OCI-LY7 (cell line): ENCODE measurements around the gene NENF. TPM values are rescaled to one million over a fixed set of nuclear protein-coding genes. Genes with fewer than 3 reads are reported as not detected.

Experiments used
- BruUV-seq: library from RNA; stranded (reverse); fragments of 400-500 nt; replicated peaks from 2 replicates; lab custom pipeline; 2021; lab: Mats Ljungman, UMichigan
- CTCF ChIA-PET: fragments of 300-600 bp; sonication (Branson Sonifier 250); formaldehyde crosslinking; loops from one replicate; lab custom pipeline; 2022; ENCODE audit warnings: antibody characterized with exemption; ENCODE audit not compliant: unreplicated experiment; lab: Charles Lee
- POLR2A ChIA-PET: fragments of 300-600 bp; sonication (Branson Sonifier 250); formaldehyde crosslinking; loops from one replicate; lab custom pipeline; 2022; ENCODE audit warnings: antibody characterized with exemption; lab: Charles Lee
- DNase-seq: peaks from one replicate; pipeline ENCODE4 v3.0.0-alpha.2; 2015; ENCODE audit warnings: low spot score
- H2AFZ ChIP-seq: fragments of 200-600 bp; sonication (generic), shearing (Covaris generic); 2 replicates; pipeline ENCODE4 v1.6.1; 2014; ENCODE audit warnings: mild to moderate bottlenecking, antibody characterized with exemption, low read length, moderate library complexity
- H3K27ac ChIP-seq: fragments of 200-600 bp; sonication (generic); 2 replicates; pipeline ENCODE4 v1.5.1; 2014; ENCODE audit warnings: mixed run types, low read depth, mild to moderate bottlenecking, moderate library complexity, low read length, inconsistent platforms; ENCODE audit not compliant: poor library complexity, severe bottlenecking
- H3K36me3 ChIP-seq: fragments of 200-600 bp; sonication (generic); 2 replicates; pipeline ENCODE4 v1.6.1; 2014; ENCODE audit warnings: mild to moderate bottlenecking, antibody characterized with exemption, low read length, moderate library complexity, mixed read lengths; ENCODE audit not compliant: insufficient read depth
- H3K4me1 ChIP-seq: fragments of 200-600 bp; sonication (generic); 2 replicates; pipeline ENCODE4 v1.5.1; 2014; ENCODE audit warnings: mild to moderate bottlenecking, low read length; ENCODE audit not compliant: insufficient read depth, poor library complexity, severe bottlenecking
- H3K4me2 ChIP-seq: fragments of 200-600 bp; sonication (generic); 2 replicates; pipeline ENCODE4 v1.6.1; 2014; ENCODE audit warnings: mild to moderate bottlenecking, low read length
- H3K4me3 ChIP-seq: fragments of 200-600 bp; sonication (generic); 2 replicates; pipeline ENCODE4 v1.5.1; 2014; ENCODE audit warnings: mild to moderate bottlenecking, low read depth, low read length; ENCODE audit not compliant: poor library complexity, severe bottlenecking
- H3K79me2 ChIP-seq: fragments of 200-600 bp; sonication (generic); 2 replicates; pipeline ENCODE4 v1.6.1; 2016; ENCODE audit warnings: low read depth, mild to moderate bottlenecking, low read length, moderate library complexity, mixed read lengths; ENCODE audit not compliant: insufficient read depth
- H3K9me2 ChIP-seq: fragments of 200-600 bp; sonication (generic); 2 replicates; pipeline ENCODE4 v1.6.1; 2016; ENCODE audit warnings: mild to moderate bottlenecking, low read length, mixed read lengths; ENCODE audit not compliant: insufficient read depth
- H3K9me3 ChIP-seq: fragments of 200-600 bp; sonication (generic); 2 replicates; pipeline ENCODE4 v1.6.1; 2014; ENCODE audit warnings: mild to moderate bottlenecking, mixed run types, low read length, mixed read lengths
- H4K20me1 ChIP-seq: fragments of 200-600 bp; sonication (generic); 2 replicates; pipeline ENCODE4 v1.6.1; 2014; ENCODE audit warnings: mild to moderate bottlenecking, antibody characterized with exemption, low read length, moderate library complexity, mixed read lengths; ENCODE audit not compliant: insufficient read depth
- CTCF ChIP-seq: fragments of 200-600 bp; sonication (generic); conservative IDR thresholded peaks from 2 replicates; pipeline ENCODE4 v1.5.1; 2014; ENCODE audit warnings: mild to moderate bottlenecking, antibody characterized with exemption, low read length, moderate library complexity, mixed read lengths
- EZH2phosphoT487 ChIP-seq: fragments of 200-600 bp; sonication (generic); IDR thresholded peaks from 2 replicates; pipeline ENCODE4 v1.6.1; 2018; ENCODE audit warnings: low read depth, borderline replicate concordance, mild to moderate bottlenecking, mixed run types, antibody characterized with exemption, low read length, moderate library complexity, mixed read lengths
- intact Hi-C: fragments of 100-400 bp; cut with micrococcal nuclease; formaldehyde crosslinking; loops from one replicate; pipeline ENCODE4 v1.10.0; 2022; ENCODE audit not compliant: unreplicated experiment
- total RNA-seq, 2 experiments: library from RNA; depleted of rRNA in 1 of 2; stranded (reverse); fragments of >200 nt in 1 of 2; shearing (Covaris generic) in 1 of 2; gene quantifications; 2 replicates each; pipeline ENCODE4 v1.2.3, GENCODE V29; 2014 to 2022

Gene NENF
- total RNA-seq, 2 experiments from 2014 or later = 12.7 to 15.5 TPM

GRCh38 chr1:212437179-212437798 lies 4.6 kb downstream of the NENF start:
- H2AFZ ChIP-seq = no peak overlapping the region
- no peak overlapping the region for H3K4me2 ChIP-seq
- H3K4me1 ChIP-seq = no peaks in the 10 kb centered on the region
- no peak overlapping the region for H3K4me3 ChIP-seq
- ChIA-PET POLR2A (interaction anchor here (0.6 kb wide), 1 partner anchor 446 kb away, joined by 3 read pairs; no protein-coding TSS in a partner anchor), CTCF (no interaction called here)
- TF ChIP-seq EZH2phosphoT487 (no peak), CTCF (no peak)
- DNase-seq = no peak
- no peaks in the 10 kb centered on the region for H4K20me1 ChIP-seq
- no peaks in the 10 kb centered on the region for H3K9me2 ChIP-seq
- H3K36me3 ChIP-seq = no peaks in the 10 kb centered on the region
- intact Hi-C loops = no loop called here
- no peak overlapping the region for H3K27ac ChIP-seq
- BruUV-seq = no TSS peak
- no peaks in the 10 kb centered on the region for H3K9me3 ChIP-seq
- H3K79me2 ChIP-seq = no peaks in the 10 kb centered on the region

- H2AFZ ChIP-seq = no peak overlapping the region
- H3K36me3 ChIP-seq = no peaks in the 10 kb centered on the region
- no peaks in the 10 kb centered on the region for H3K4me1 ChIP-seq
- DNase-seq = no peak
- H4K20me1 ChIP-seq = no peaks in the 10 kb centered on the region
- H3K79me2 ChIP-seq = no peaks in the 10 kb centered on the region
- TF ChIP-seq EZH2phosphoT487 = no peak
- no peak for TF ChIP-seq CTCF
- POLR2A ChIA-PET = interaction anchor here (0.6 kb wide), 1 partner anchor 675 kb away, joined by 7 read pairs; no protein-coding TSS in a partner anchor
- intact Hi-C loops = no loop called here
- no peaks in the 10 kb centered on the region for H3K9me2 ChIP-seq
- no peak overlapping the region for H3K27ac ChIP-seq
- CTCF ChIA-PET = no interaction called here
- no TSS peak for BruUV-seq
- no peak overlapping the region for H3K4me2 ChIP-seq
- H3K4me3 ChIP-seq = no peak overlapping the region
- no peaks in the 10 kb centered on the region for H3K9me3 ChIP-seq
Measured at GRCh38 chr1:212438831-212439237, 6.1 kb downstream of the NENF start.

- no peaks in the 10 kb centered on the region for H3K36me3 ChIP-seq
- ChIA-PET CTCF (interaction anchor here (0.5 kb wide), 1 partner anchor 359 kb away, joined by 3 read pairs; no protein-coding TSS in a partner anchor), POLR2A (interaction anchor here (0.6 to 0.8 kb wide), 4 partner anchors 8 to 261 kb away, joined by 3 to 4 read pairs (median 3); no protein-coding TSS in a partner anchor)
- DNase-seq = no peak
- no peak overlapping the region for H3K27ac ChIP-seq
- H3K9me2 ChIP-seq = no peaks in the 10 kb centered on the region
- H3K4me2 ChIP-seq = no peak overlapping the region
- no peak overlapping the region for H3K4me3 ChIP-seq
- no TSS peak for BruUV-seq
- intact Hi-C loops = no loop called here
- no peaks in the 10 kb centered on the region for H3K79me2 ChIP-seq
- H4K20me1 ChIP-seq = no peaks in the 10 kb centered on the region
- no peaks in the 10 kb centered on the region for H3K9me3 ChIP-seq
- no peaks in the 10 kb centered on the region for H3K4me1 ChIP-seq
- no peak overlapping the region for H2AFZ ChIP-seq
- no peak for TF ChIP-seq CTCF
- no peak for TF ChIP-seq EZH2phosphoT487
Measured at GRCh38 chr1:212440419-212440818, 7.7 kb downstream of the NENF start.
